Endothelial cell of umbilical vein (primary cell): ENCODE results near the gene NCK2.

Experiments
- CTCF ChIP-seq, 2 donors: IDR thresholded peaks; 1 replicate in 1 of 2; 2 replicates in 1 of 2; pipeline ENCODE4 v1.5.1; 2011; ENCODE audit warnings: low read length in 2 of 2, mild to moderate bottlenecking in 2 of 2, moderate library complexity in 2 of 2, control low read depth in 1 of 2, inconsistent platforms in 1 of 2, low read depth in 1 of 2; ENCODE audit not compliant: insufficient read depth in 1 of 2; ENCODE audit errors: extremely low read depth in 1 of 2
- EZH2 ChIP-seq: IDR thresholded peaks from 2 replicates; pipeline ENCODE4 v1.6.1; 2012; ENCODE audit warnings: borderline replicate concordance, low read depth, mild to moderate bottlenecking, moderate library complexity, low read length, inconsistent platforms; ENCODE audit not compliant: severe bottlenecking
- FOS ChIP-seq: IDR thresholded peaks from 2 replicates; pipeline ENCODE4 v1.6.1; 2011; ENCODE audit warnings: mild to moderate bottlenecking, low read length, moderate library complexity, borderline replicate concordance; ENCODE audit not compliant: insufficient read depth
- MAX ChIP-seq: IDR thresholded peaks from 2 replicates; pipeline ENCODE4 v1.6.1; 2011; ENCODE audit not compliant: insufficient read depth, insufficient read length
- MYC ChIP-seq: IDR thresholded peaks from one replicate; pipeline ENCODE4 v1.6.1; 2011; ENCODE audit warnings: mild to moderate bottlenecking, low read depth, low read length
- POLR2A ChIP-seq: IDR thresholded peaks from 2 replicates; pipeline ENCODE4 v1.6.1; 2012; ENCODE audit warnings: low read depth, mild to moderate bottlenecking, control low read depth, low read length
- POLR2AphosphoS5 ChIP-seq: IDR thresholded peaks from 2 replicates; pipeline ENCODE4 v1.6.1; 2012; ENCODE audit warnings: low read depth, mild to moderate bottlenecking, control low read depth, low read length, moderate library complexity; ENCODE audit not compliant: insufficient read depth

- no peak for TF ChIP-seq POLR2A
- TF ChIP-seq EZH2: no peak
- no peak for TF ChIP-seq CTCF (IDR thresholded peaks at IDR 0.05; ENCODE audit: extremely low read depth in 1 of 2, insufficient read depth in 1 of 2, low read depth in 1 of 2, low read length in 2 of 2)
- no peak for TF ChIP-seq POLR2AphosphoS5
- TF ChIP-seq MYC: no peak
- TF ChIP-seq FOS: no peak
- no peak for TF ChIP-seq MAX
These were observed 137.6 kb downstream of the NCK2 start for GRCh38 chr2:105882341-105882740.
